HG02970 (cell line): ENCODE data around the gene LRRC73.

ENCODE experiments used
- ATAC-seq: cut with Tn5 transposase; IDR thresholded peaks from one replicate; pipeline ENCODE4 v1.9.1; 2021; ENCODE audit warnings: mild to moderate bottlenecking, moderate library complexity, moderate number of reproducible peaks; ENCODE audit not compliant: unreplicated experiment, low FRiP score

Gene LRRC73

DNA sequence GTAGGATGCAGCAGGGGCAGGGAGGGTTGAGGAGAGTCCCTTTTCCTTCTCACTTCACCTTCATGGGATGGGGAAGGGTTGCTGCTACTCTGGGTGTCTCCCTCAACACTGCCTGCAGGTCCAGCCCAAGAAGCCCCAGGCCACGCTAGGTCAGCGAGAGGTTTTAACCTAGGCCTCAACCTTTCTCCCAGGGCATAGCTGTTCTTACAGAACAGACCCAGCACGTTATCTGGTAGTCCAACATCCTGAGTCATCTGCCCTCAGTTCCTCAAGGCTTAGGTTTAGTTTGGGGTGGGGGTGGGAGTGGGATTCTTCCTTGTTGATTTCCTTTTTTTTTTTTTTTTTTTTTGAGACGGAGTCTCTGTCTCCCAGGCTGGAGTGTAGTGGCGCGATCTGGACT, 15.8 kb downstream of the LRRC73 start:
- ATAC-seq = no peak

DNA sequence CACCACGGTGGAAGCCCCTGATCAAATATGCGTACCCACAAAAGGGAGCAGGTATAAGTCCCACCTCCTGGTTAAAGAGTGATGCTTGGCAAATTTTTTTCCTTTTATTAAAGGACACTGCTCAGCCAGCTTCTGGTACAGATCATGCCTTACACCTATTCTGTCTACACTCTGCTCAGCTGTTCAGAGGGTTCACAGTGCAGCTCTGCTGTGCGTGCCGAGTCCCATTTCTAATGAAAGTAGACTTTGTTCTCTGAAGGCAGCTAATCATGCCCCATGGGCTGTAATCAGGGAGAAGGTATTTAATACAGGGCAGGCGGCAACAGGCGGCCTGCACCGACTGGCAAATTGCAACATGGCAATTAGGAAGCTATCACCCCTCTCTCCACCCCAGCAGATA, 16.3 kb downstream of the LRRC73 start:
- ATAC-seq = no peak

DNA sequence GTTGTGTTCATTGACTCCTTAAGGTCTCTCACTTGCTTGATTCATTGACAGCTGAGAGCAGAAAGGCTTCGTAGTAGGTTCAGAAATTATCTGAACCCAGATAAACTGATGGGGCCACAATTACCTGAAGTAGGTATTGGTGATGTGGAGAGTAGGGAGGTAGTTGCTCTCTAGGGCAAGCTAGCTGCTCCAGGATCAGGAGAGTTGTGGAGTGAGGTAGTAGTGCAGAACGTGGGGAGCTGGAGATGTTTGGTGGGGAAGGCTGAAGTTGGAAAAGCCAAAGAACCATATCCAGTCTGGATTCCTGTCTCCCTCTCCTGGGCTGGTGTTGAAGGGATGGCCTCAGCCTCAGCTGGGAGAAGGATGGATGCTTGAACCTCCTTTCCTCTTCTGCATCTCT, 16.9 kb downstream of the LRRC73 start:
- no peak for ATAC-seq

DNA sequence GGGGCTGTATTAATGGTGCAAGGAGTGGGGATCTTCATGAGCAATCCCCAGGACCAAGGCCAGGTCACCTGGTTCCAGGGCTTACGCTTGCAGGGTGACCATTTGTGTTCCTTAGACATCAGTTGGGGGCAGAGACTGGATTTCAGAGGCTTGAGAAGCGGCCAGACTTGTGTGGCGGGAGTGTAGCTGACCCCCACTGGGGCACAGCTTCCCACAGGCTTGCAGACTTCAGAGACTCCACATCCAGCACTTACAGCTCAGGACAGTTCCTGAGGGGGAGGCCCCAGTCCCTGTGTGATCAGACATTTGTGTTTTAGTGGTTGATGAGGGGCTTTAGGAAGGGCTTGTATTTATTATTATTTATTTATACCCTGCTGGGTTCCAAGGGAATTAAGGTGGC, 17.5 kb downstream of the LRRC73 start:
- ATAC-seq = no peak

DNA sequence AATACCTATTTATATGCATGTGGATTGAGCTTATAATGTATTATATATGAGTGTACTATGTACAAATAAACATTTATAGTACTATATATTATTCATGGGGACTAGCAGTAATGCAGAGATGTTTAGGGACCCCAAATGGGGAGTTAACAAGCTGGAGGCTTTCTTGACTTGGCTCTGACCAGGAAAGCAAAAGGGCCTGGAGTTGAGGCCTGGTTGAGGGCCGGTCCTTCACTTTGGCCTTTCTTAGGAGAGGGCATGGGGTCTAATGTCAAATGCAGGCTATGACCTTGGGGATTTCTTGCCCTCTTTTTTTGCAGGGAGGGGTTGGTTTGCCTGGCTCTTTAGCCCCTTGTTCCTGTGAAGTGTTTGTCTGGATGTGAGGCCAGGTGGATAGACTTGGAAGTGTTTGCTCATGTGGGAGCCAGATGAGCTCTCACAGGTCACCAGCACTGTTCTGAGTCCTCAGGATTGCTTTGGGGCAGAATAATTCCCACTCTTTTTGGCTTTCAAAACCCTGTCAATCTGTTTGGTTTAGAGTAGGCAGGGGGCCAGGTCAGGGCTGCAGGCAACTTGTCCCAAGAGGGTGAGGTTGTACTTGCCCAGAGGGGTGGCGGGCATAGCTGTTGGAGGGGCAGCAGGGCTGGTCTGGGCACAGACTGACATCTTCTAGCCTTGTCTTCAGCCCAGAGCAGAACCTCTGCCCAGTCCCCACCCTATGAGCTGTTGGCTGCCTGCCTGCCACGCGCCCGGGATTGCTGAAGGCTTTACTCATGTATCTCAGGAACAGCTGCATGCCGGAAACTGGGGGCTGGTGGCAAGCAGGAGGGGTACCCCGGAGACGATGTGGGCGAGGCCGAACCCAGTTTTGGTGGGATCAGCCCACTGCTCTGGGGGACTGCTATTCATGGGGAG, 18.1 kb downstream of the LRRC73 start:
- no peak for ATAC-seq

DNA sequence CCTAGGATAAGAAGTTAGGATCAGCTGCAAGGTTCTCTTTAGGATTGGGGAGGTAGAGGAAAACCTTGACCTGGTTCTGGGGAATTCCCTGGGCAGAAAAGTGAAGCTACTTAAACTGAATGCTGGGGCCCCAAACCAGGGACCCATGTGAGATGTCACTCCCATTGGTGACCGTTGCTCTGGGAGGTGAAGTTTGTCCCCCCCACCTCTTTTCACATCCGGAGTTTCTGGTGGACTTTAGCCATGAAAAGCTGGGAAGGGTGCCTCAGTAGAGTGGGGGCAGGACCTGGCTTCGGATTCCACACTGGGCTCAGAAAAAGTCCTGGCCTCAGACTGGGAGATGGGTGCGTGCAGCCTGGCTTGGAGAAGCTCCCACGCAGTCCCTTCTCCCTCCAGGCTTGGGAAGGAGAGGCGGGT, 19.6 kb downstream of the LRRC73 start:
- no peak for ATAC-seq

DNA sequence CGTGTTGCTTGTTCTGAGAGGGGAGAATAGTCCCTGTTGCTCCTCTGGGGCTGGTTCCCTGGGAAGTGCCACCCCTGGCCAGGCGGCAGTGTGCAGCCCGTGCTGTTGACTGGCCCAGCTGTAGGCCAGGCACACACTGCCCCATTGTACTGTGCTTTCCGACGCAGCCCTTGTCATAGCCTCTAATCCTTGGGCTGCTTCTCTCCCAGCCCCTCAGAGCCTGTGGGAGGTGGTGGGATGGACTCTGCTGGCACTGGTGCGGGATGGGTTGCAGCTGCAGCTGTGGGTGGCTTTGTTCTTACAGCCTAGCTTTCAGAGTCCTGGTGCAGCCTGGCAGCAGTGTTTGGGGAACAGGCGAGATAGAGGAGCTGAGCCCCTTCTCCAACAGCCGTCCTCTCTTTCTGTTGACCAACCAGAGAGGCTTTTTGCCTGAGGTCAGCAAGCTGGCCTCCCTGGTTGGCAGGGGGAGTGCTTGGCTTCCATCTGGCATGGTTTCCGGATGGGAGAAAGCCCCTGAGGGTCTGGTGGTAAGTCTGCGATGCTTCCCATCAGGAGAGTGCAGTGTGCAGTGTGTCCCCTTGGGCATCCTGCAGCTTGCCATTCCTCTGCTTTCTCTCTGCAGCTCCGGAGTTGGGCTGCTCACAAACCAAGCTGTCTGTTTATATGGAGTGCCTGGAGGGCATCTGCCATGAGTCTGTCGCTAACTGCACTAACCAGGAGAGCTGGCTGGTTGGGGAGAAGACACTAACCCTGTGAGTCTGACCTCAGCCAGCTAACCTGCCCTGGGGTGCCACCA, 20.7 kb downstream of the LRRC73 start:
- ATAC-seq = no peak

DNA sequence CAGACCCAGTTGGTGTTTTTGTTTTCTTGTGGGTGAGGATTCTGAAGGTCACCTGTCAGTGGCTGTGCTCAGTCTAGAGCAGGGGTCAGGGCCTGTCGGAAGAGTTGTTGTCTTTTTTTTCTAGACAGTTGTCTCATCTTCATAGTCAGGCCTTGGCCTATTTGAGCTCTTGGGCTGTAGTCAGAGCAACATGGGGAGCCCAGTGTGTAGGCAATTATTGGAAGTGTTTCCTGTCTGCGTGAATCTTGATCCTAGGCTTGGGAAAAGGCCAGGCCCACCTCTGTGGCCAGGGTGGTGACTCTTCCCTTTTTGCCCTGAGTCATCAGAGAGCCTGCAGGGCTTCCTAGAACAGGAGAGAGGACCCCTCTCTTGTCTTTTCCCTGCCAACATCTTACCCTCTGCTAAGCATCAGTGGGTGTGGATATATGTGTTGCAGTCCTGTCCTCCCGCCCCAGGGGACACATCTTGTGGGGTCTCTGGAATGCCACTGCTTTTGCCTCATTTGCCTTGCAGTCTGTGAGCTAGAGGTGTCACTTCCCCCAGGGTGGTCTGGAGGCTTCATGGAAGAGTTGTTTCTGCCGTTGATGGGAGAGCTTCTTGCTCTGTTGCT, 21.4 kb downstream of the LRRC73 start:
- ATAC-seq = no peak

DNA sequence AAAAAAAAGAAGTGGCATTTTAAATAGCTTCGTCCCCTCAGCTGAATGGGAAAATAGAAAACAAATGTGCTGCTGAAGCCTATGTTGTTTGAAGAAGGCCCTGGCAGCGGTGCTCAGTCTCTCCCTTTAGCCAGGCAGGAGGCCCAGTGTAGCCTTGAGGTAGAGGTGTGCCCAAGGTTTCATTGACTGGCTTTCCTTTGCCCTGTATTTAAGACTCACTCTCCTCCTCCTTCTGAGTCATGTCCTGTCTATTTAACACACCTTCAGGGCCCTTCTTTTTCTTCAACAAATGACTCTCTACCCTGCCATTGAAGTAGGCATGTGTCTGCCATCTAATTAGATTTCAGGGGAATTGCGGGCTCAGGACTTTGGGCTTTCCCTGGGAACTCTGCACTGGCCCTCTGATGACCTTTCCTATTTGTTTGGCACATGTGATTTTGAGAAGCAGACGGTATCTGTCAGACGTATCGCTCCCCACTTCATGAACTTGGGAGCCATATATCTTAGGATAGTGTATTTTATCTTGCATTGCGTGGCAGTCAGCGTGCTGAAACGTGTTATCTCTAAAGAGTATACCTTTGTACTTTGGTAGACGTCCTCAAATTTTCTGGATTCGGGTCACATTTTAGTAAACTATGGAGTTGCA, 28.4 kb downstream of the LRRC73 start:
- ATAC-seq = no peak

DNA sequence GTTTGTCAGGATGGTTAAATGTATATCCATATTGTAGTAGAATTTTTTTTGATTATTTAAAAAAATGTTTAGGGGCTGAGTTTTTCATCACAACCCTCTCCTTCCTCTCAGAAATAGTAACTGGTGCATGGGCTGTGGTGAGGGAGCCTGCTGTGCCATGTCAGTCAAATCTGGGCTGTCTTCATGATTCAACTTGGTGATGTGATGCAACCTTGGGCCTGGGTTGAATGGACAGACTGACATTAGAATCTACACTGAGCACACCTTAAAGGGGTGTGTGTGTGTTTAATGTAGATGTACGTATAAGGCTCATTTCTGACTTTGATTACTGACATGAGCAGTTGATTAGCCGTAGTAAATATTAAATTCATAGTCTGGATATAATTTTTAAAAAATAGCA, 29.1 kb downstream of the LRRC73 start:
- no peak for ATAC-seq

DNA sequence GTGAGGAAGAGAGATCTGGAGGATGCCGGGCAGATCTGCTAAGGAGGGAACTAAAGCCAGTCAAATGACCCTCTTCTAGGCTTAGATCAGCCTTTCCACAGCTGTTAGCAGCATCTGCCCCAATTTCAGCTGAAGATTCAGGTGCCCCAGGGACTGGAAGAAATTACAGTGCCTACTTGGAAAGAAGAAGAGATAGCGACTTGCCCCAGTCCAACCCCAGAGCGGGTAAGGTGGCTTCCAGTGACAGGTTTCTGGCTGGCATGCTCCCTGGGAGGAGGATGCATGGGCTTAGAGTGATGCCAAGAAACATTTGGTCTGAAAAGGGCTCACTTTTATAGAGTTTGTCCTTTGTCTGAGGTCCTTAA, 32.2 kb downstream of the LRRC73 start:
- ATAC-seq = no peak

DNA sequence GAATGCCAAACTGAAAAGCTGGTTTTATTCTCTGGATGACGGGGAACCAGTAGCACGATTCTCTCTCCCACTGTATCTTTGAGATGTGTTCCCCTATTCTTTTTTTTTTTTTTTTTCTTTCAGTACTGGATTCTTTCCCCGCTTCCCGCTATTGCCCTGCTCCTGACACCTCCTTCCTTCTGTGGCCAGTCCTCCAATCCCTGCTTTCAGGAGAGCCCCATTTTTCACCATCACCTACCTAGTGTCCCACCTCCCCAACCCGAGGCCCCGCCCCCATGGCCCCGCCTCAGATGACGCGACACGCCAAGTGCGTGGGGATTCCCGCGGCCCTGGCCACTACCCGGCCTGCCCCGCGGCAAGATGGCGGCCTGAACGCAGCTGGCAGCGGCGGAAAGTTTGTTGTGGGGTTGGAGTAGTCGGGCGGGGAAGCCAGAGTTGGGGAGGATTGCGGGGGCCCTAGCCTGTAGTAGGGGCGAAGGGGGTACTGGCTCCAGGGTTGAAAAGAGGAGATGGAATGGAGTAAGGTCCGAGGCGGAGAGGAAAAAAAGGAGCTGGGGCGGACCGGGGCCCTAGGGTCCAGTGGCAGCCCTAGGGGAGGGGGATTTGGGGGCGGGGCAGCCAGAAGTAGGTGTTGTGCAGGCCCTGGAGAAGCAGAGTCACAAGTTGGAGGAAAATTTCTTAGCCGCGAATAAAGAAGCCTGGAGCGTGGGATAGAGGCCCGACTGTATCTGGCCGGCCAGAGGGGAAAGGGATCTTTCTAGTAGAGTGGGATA, 32.7 kb downstream of the LRRC73 start, which contains the start of gene TJAP1:
TJAP1 (plus strand) TSS at position 336 of the 773 bp plus-strand sequence. CDS start 21,432 bp downstream, outside the sequence.
- peak; percentile 94 for ATAC-seq

DNA sequence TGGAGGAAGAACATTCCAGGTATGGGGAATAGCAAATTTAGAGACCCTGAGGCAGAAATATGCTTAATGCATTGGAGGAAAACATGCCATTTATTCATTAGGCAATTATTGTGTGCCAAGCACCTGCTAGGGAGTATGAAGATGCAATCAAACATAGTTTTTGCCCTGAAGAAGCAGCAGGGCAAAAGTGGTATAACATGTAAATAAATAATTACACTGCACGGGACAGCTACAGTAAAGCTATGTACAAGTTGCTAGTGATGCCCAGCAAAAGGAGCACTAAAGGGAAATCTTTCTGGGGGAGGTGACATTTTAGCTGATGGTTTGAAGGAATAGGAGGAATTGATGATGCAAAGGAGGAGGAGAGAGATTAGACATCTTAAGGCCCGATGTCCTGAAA, 33.4 kb downstream of the LRRC73 start:
- ATAC-seq = no peak

DNA sequence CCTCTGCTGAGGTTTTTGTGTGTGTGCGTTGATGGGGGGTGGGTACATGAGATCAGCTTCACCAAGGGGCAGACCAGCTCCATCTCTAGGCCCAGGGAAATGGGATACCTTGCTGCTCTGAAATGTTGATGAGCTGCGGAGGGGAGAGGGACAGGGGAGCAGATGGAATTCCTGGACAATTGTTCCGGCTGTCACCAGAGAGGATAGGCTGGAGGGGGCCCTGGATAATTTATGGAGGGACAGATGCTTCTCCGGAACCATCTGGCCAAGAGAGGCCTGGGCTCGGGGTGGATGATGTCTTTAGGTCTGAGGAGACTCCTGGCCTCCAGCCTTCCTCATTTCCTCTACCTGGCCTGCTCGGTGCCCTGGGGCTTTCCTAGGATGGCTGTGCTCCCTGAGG, 34.6 kb downstream of the LRRC73 start:
- no peak for ATAC-seq

DNA sequence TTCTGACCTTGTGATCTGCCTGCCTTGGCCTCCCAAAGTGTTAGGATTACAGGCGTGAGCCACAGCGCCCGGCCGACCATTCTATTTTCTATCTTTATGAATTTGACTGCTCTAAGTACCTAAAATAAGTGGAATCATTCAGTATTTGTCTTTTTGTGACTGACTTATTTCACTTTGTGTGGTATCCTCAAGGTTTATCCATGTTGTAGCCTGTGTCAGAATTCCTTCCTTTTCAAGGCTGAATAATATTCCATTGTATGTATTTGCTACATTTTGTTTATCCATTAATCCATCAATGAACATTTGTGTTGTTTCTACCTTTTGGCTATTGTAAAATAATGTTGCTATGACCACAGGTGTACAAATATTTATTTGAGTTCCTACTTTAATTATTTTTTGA, 37.6 kb downstream of the LRRC73 start:
- no peak for ATAC-seq

DNA sequence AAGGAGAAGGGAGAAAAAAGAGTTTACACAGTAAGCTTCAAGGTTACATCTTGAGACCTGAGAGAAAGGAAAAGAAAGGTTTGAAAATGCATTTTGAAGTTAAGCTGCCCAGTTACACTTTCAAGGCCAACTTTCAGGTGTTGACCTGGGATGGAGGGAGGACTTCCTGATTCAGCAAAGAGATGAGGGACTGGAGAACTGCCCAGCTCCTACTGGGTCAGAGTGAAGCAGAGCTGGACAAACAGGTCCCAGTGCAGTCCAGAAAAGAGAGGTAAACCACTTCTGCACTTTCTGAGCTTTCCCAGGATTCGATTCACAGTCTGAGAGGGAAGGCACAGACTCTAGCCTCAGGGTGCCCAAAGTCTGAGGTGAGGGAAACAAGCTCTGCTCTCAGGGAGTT, 38.7 kb downstream of the LRRC73 start:
- ATAC-seq = no peak

DNA sequence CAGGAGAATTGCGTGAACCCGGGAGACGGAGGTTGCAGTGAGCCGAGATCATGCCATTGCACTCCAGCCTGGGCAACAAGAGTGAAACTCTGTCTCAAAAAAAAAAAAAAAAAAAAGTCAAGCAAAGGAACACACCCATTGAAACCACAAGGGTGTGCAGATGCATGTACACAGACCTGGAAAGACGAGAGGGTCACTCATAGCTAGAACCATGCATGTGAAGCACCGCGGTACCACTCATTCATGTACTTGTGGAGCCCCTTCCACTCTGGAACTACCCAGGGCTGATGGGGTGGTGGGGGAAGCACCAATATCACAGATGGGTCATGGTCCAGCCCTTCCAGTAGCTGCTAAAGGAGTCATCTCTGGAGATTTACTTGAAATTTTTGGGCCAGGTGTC, 40.2 kb downstream of the LRRC73 start:
- no peak for ATAC-seq

DNA sequence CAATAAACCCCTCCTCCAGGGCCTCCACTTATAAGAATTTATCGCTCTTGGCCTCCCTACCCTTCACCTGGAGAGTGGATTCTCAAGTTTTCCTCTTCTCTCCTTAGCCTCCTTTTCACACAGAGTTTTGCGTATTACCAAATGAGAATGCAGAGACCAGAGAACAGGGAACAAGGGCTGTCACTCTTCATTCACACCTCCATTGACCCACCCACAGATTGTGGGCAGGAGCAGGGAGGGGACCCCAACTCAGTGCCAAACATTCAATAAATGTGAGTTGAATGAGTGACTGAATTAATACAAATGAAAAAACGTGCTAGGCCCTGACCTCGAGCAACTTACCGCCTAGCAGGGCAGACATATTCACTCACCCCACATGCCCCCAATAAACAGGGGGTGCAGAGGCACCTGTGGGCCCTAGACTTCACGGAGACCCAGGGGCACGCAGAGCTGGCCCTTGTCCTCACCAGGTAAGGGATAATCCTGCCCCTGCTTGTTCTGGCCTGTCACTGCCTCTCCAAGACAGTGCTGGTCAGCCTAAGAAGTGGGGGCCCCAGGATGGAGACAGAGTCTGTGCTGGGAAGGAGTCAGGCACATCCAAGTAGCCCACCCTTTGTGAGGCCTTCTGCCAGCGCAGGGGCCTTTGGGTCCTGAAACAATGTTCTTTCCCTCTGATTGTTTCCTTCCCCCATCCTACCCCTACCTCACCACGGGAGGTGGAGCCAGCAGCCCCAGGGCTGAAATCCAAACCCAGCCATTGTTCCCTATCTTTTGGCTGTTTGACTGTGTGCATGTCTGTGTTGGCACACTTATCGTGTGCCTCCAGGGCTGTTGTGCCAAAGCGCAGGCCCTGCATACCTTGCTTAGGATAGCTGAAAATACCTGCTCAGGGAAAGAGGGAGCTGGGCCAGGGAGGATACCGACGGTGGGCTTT, 41.1 kb downstream of the LRRC73 start:
- no peak for ATAC-seq

DNA sequence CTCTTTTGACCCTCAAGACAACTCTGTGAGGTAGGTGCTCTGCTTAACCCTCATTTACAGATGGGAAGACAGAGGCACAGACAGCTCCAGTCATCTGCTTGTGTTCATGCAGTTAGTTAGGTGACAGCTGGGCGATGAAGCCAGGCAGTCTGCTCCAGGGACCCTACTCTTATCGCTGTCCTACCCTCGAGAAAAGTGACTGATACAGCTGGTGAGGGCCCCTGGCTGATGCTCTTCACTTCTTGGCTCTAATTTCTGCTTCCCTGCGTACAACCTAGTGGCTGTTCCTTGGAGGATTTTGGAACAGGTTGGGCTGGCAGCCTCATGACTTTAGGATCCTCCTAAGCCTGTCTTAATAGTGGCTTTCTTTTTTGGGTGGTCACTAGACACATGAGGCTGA, 41.9 kb downstream of the LRRC73 start:
- ATAC-seq = no peak
